GM21526 (cell line): ENCODE results near the gene SREK1.

Experiments used
- ATAC-seq: cut with Tn5 transposase; IDR thresholded peaks from one replicate; pipeline ENCODE4 v1.9.1; 2021; ENCODE audit warnings: moderate library complexity; ENCODE audit not compliant: unreplicated experiment, low FRiP score

Gene SREK1

DNA sequence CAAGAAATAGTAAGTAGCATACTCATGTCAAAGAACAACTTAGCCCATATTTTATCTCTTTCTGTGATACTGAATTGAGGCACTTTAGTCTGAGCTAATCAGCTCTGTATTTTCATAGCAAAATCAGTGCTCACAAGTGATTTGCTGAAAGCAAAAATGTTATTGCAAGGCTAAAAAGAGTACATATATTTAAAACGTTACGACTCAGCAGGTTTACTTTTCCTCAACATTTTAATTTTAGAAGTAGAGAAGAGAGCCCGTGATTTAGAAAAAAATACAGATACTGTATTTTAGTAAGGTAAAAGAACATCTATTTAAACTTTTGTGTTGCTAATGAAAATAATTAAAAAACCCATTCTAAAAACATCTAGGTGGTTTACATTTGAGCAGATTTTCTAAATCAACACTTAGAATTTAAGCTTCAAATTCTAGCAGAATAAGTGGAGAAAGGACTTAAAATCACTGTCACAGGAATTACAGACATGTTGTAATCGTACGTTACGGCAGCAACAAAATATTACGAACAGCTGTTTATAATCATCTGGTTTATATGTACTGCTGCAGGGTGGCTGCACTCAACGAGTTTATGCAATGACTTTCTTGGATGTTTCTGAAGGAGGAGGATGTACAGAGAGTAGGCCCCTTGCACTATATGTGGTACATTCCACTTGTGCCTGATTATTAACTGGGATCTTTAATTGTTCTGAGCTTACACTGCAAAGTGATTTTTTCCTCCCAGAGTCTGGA, 20.1 kb downstream of the SREK1 start:
- no peak for ATAC-seq

GRCh38 chr5:66168226-66168625, 24.1 kb downstream of the SREK1 start:
- ATAC-seq = no peak

GRCh38 chr5:66169534-66169933, 25.4 kb downstream of the SREK1 start:
- ATAC-seq = no peak

DNA sequence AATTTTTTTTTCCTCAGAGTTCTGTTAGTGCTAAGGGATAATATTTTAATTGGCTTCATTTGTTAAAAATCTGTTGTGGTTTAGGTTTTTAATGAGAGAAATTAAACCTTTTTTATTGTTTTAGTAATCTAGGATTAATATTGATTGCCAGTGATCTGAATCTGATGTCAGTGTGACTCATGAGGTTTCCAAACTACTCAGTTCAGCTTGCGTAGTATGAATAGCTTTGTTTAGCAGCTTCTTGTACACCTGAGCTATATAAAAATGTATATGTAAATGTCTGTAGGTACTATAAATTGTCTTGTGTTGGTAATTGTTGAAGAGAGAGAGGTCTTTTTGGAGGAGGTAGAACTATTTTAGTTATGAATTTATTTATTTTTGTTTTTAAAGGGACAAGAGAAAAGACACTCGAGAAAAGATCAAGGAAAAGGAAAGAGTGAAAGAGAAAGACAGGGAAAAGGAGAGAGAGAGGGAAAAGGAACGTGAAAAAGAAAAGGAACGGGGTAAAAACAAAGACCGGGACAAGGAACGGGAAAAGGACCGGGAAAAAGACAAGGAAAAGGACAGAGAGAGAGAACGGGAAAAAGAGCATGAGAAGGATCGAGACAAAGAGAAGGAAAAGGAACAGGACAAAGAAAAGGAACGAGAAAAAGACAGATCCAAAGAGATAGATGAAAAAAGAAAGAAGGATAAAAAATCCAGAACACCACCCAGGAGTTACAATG, 26.3 kb downstream of the SREK1 start:
- no peak for ATAC-seq

- no peak for ATAC-seq
Observed at GRCh38 chr5:66171349-66172344, 27.5 kb downstream of the SREK1 start.

DNA sequence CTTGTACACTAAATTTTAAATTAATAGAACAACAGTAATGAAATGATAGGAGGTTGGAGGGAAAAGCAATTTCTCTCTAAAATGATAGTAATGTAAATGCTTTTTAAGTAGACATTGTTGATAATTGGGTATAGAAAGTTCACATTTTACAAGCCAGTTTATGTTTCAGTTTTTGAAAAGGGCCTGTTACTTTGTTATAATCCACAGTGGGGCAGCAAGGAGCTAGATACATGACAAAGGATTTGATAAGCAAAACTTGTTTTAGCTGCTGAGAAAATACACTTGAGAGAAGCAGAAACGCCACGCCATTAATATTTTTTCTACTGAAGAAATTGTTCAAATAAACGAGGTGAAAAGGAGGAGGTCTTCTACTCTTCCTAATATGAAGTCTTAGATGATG, 30.2 kb downstream of the SREK1 start:
- ATAC-seq = no peak

DNA sequence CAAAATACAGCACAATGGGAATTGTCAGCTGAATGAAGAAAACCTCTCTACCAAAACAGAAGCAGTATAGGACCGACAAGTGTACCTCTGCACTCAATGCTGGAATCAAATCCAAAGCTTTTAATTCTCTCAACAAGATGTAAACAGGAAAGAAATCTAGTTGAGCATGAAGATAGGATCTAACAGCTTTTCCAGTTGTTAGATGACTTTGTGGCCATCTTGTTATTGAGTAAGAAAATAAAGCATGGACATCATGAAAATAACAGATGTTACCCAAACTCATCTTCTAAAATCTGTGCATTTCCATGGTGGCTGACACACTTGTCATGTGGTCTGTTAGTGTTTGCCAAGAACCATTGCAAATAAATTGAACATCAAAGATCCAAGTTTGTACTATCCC, 34.7 kb downstream of the SREK1 start:
- ATAC-seq = no peak

DNA sequence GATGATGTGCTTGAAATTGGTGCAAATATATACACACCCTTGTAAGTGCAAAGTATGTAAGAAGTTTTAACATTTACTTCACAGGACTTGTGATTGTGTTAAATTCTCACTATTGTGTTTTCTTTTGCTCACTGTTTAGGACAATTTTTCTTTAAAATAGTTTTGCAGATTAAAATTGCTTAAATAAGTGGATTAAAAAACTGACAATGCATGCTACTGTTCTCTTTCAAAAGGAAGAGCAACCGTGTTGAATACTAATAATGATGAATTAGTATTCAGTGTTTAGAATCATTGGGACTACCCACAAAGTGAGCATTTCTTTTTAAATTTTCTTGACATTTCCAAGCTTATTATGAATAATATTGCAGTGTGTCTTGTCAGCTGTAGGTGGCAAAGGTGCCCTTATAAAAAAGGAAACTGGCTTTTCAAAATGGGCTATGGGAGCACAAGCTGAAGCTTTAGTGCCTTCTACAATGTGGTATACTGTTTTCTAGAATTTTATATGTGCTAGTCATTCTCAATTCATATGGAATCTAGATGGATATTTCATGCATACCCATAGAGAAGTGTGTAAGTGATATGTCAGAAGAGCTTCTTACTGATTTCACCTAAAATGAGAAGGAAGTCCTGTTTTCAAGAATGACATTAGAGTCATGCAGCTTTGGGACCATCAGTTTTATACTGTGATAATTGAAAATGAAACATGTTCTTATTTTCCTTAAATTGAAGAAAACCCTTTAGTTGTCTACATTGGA, 35.4 kb downstream of the SREK1 start:
- no peak for ATAC-seq

- no peak for ATAC-seq
Observed at GRCh38 chr5:66180282-66181155, 36.4 kb downstream of the SREK1 start.

DNA sequence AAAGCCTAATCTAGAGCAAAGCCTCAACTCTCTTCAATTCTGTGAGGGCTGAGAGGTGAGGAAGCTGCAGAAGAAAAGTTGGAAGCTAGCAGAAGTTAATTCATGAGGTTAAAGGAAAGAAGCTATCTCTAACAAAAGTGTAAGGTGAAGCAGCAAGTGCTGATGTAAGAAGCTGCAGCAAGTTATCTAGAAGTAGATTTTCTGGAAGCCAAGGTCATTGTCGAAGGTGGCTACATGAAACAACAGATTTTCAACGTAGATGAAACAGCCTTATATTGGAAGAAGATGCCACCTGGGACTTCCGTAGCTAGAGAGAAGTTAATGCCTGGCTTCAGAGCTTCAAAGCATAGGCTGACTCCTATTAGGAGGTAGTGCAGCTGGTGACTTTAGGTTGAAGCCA, 42.0 kb downstream of the SREK1 start:
- no peak for ATAC-seq

- ATAC-seq = no peak
Observed at GRCh38 chr5:66193419-66193818, 49.3 kb downstream of the SREK1 start.

DNA sequence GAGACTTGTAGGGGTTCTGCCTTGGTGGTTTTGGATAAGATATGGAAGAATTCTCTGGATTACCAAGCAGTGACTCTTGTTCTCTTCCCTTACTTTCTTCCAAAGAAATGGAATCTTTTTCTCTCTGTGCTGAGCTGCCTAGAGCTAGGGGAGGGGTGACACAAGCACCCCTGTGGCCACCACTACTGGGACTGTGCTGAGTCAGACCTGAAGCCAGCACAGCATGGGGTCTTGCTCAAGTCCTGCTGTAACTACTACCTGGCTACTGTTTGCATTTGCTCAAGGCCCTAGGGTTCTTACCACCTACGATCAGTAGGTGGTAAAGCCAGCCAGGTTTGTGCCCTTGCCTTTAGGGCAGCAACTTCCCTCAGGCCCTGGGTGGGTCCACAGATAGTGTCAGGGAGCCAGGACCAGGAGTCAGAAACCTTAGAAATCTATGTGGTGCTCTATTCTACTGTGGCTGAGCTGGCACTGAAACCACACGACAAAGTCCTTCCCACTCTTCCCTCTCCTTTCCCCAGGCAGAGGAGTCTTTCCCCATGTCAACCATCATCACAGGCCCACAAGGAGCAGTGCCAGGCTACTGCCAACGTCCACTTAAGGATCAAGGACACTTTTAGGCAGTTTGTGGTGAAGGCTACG, 53.8 kb downstream of the SREK1 start:
- no peak for ATAC-seq

- no peak for ATAC-seq
Observed at GRCh38 chr5:66198837-66199236, 54.7 kb downstream of the SREK1 start.

DNA sequence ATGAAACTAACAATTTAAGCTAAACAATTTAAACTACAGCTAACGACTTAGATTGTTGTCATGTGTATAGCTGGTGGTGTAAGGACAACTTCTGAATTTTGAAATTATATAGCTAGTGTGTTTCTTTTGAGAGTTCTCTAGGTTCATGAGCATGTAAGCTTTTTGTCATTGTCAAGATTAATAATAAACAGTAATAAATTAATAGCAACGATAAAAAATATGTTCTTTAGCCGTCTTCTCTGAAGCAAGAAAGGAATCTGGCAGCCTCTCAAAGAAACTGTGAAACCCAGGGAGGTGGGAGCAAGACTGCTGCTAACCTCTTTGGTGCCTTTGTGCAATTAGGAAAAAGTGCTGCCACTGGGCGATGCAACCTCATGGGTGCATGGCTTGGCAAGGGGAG, 59.4 kb downstream of the SREK1 start:
- no peak for ATAC-seq

GRCh38 chr5:66206465-66206864, 62.4 kb downstream of the SREK1 start:
- ATAC-seq = no peak

GRCh38 chr5:66207800-66208561, 63.9 kb downstream of the SREK1 start:
- ATAC-seq = no peak

DNA sequence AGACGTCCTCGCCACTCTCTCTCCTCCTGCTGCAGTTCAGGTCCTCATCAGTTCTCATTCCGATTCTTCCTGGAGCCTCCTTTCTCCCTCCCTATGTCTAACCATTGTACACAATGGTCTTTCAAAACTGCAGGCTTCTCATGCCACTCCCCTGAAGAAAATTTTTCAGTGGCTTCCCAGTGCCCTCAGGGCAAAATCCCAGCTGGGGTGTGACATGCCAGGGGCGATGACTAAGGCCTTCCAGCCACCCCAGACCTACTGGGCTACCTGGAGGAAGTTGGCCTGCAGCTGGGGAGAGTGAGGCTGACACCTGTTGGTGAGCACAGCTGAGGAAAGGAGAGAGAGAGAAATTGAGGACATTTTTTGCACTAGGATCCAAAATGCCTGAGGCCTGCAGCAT, 65.2 kb downstream of the SREK1 start:
- no peak for ATAC-seq

DNA sequence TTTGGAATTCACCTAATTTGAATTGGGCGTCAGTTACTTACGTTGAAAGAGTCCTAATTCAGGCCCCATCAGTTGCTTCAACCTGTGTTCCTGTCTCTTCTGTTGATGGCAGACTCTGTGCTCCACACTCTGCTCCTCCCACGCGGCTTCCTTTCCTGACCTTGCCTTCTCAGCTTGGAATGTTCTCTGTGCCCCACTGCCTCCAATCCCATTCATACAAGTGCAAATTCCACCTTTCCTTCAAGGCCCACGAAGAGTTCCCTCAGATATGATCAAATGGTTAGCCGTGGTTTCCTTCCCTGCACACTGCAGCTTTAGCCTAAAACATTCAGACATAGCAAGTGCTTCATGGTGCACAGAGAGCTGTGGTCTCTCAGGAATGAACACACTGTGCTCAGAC, 65.7 kb downstream of the SREK1 start:
- ATAC-seq = no peak
